ENCODE data around the gene DNAJC7.

DNAJC7 gene

DNA sequence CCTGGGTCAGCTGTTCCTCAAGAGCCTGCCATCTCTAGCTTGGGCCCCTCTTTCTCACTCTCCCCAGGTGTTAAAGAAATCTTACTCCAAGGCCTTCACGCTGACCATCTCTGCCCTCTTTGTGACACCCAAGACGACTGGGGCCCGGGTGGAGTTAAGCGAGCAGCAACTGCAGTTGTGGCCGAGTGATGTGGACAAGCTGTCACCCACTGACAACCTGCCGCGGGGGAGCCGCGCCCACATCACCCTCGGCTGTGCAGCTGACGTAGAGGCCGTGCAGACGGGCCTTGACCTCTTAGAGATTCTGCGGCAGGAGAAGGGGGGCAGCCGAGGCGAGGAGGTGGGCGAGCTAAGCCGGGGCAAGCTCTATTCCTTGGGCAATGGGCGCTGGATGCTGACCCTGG, 43.8 kb downstream of the DNAJC7 start:
- no peak for DNase-seq

GRCh38 chr17:41972571-41973407, 44.5 kb downstream of the DNAJC7 start:
- no peak for DNase-seq

- no peak for DNase-seq
These were observed 45.3 kb downstream of the DNAJC7 start for GRCh38 chr17:41971721-41972523.

DNA sequence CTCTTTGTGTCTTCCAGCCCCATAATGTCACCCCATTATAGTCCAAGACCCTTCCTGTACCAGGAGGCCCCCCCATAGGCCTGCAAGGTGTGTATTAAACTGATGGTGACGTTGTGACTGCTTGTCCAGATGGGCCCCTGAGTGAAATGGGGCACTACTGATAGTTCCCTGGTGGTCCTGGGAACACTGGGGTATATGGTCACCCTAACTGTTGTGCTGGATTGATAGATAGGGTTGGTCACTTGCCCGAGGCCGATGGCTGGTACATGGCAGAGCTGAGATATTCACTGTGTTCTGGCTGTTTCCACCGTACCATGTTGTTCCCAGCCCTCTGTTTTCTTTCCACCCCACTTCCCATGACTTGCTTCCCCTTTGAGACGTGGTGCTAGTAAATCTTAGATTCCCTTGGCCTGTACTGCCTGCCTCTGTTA, 46.3 kb downstream of the DNAJC7 start:
- DNase-seq: no peak

GRCh38 chr17:41968676-41969075, 48.6 kb downstream of the DNAJC7 start:
- no peak for DNase-seq

- DNase-seq: no peak
These were observed 49.2 kb downstream of the DNAJC7 start for GRCh38 chr17:41967921-41968578.

DNA sequence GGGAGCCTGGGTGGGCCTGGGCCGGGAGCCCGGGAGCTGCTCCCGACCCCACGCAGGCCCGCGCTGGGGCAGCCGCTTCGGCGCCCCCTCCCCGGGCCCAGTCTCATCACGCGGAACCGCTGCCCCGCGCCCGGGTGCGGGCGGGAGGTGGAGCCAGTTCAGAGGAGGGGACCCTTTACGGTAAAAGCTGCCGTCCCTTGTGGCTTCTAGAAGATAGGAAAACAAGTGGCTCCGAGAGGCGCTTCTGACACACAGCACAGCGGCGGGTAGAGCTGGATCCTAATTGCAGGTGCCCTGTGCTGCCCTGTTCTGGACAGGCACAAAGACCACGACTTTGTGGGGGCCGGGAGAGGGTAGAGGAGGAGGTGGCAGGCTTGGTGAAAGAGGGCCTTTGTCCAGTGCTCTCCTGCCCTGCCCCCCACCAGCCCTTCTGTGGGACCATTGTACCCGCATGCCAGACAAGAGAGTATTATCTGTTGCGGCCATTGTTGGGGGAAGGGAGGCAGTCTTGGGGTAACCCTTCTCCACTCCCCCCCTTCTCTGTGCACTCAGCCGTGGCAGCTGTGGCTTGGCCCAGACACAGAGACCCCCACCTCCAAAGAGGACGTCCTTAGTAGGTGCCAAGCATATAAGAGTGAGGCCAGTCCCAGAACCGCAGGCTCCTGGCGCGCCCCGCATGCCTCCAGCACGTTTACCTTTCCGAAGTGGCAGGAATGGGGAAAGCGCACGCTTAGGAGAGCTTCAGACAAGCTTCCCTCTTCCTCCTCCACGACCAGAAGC, 49.9 kb downstream of the DNAJC7 start:
- DNase-seq: peak; percentile 67

GRCh38 chr17:41966463-41967140, 50.6 kb downstream of the DNAJC7 start, which contains the start of gene CNP:
Gene CNP (plus strand): TSS chr17:41966795. CDS start chr17:41966885, 90 bp downstream.
- DNase-seq: peak; percentile 95

- DNase-seq: peak; percentile 83
These were observed 51.4 kb downstream of the DNAJC7 start for GRCh38 chr17:41965694-41966462.

GRCh38 chr17:41962768-41963434, 54.3 kb downstream of the DNAJC7 start:
- DNase-seq: peak; percentile 89

GRCh38 chr17:41962111-41962510, 55.1 kb downstream of the DNAJC7 start:
- DNase-seq: no peak

GRCh38 chr17:41959336-41960095, 57.7 kb downstream of the DNAJC7 start:
- DNase-seq: peak; percentile 87

- no peak for DNase-seq
These were observed 58.3 kb downstream of the DNAJC7 start for GRCh38 chr17:41959030-41959335.

DNA sequence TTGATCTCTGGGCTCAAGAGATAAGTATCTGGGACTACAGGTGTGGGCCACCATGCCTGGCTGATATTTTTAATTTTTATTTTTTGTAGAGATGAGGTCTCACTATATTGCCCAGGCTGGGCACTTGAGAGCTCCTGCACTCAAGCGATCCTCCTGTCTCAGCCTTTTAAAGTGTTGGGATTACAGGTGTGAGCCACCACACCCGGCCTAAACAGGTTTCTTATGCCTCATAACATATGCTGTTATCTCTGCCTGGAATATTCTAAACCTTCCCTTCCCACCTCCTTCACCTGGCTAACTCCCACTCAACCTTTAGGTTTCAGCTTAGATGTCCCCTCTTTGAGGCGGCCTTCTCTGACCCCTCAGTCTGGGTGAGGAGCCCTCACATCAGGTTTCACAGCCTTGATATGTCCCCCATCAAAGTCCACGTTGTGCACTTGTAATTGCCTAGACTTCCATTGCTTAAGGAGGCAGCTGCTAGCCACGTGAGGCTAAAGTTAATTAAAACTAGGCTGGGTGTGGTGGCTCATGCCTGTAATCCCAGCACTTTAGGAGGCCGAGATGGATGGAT, 59.3 kb downstream of the DNAJC7 start:
- DNase-seq: no peak

DNA sequence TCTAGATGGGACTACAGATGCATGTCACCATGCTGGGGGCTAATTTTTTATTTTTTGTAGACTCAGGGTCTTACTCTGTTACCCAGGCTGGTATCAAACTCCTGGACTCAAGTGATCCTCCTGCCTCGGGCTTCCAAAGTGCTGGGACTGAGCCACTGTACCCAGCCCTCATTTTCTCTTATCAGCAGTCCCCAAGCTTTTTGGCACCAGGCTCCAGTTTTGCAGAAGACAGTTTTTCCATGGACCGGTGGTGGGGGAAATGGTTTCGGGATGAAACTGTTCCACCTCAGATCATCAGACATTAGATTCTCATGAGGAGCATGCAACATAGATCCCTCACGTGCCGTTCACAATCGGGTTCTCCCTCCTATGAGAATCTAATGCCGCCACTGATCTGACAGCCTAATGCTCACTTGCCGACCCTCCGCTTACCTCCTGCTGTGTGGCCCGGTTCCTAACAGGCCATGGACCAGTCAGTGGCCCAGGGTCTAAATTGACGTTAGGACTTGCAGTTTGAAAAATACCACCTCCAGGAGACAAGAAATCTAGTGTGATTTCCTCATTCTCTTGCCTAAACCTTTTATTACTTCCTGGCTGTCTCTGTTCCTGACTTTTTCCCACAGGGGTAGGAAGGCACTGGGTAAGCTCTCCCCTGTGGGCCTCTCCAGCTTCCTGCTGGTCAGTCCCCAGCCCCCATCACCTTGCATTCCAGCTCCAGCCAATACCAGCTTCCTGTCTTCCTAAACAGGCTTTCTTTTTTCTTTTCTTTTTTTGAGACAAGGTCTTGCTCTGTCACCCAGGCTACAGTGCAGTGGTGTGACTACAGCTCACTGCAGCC, 60.0 kb downstream of the DNAJC7 start:
- peak; percentile 59 for DNase-seq

DNA sequence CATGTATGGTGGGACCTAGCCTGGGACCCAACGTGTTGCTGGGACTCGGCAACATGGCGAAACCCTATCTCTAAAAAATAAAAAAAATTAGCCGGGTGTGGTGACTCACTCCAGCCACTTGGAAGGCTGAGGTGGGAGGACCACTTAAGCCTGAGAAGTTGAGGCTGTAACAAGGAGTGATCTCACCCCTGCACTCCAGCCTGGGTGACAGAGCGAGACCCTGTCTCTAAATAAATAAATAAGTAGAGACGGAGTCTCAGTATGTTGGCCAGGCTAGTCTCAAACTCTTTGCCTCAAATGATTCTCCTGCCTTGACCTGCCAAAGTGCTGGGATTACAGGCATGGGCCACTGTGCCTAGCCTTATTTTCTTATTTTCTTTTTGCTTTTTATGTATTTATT, 60.7 kb downstream of the DNAJC7 start:
- DNase-seq: peak; percentile 17

GRCh38 chr17:41948762-41949460, 68.3 kb downstream of the DNAJC7 start:
- DNase-seq: no peak

GRCh38 chr17:41944943-41945342, 72.3 kb downstream of the DNAJC7 start:
- peak; percentile 2 for DNase-seq
